ENCODE measurements around the gene STYXL1. TPM values are rescaled to one million over a fixed set of nuclear protein-coding genes. Genes with fewer than 3 reads are reported as not detected.
A peak's percentile ranks its signal among the peaks of the same experiment; 100 is the strongest.

STYXL1 gene
- total and polyA plus RNA-seq, 2 experiments from 2014 or later, result 28.0 to 39.2 TPM

GRCh38 chr7:75965617-75966016 lies 82.2 kb downstream of the STYXL1 start:
- Mint-ChIP-seq H3K27me3 (ENCODE audit: insufficient read depth, low read depth, poor library complexity) (peaks cover 5% of the 10 kb centered on the region), H3K36me3 (ENCODE audit: low read depth) (peaks cover 15% of the 10 kb centered on the region), H3K9me3 (no peaks in the 10 kb centered on the region), H3K4me3 (no peak overlapping the region), H3K27ac (peak overlapping the region; percentile 63; the same call in 1 of the 2 replicates), H3K4me1 (peaks cover 6% of the 10 kb centered on the region)
- Histone ChIP-seq H3K4me3 (no peak overlapping the region), H4K20me1 (replicated peaks; ENCODE audit: insufficient read depth) (peaks cover 6% of the 10 kb centered on the region), H3K36me3 (ENCODE audit: insufficient read depth) (no peaks in the 10 kb centered on the region), H3K9me2 (ENCODE audit: insufficient read depth) (no peaks in the 10 kb centered on the region), H3F3A (replicated peaks; ENCODE audit: low read depth) (no peaks in the 10 kb centered on the region), H3K27me3 (ENCODE audit: insufficient read depth) (no peaks in the 10 kb centered on the region), H3K27ac (ENCODE audit: low read depth) (no peak overlapping the region), H3K4me2 (no peak overlapping the region), H2AFZ (no peak overlapping the region), H3K79me2 (replicated peaks; ENCODE audit: insufficient read depth) (0 out of 2 replicates have a peak, but pooled peaks cover 2% of the 10 kb centered on the region), H3K4me1 (ENCODE audit: insufficient read depth) (no peaks in the 10 kb centered on the region)
- TF ChIP-seq ZNF114 (CRISPR knock-in tag; IDR thresholded peaks at IDR 0.05) (no peak), REST (IDR thresholded peaks at IDR 0.05; ENCODE audit: unreplicated experiment) (no peak), POLR2AphosphoS5 (IDR thresholded peaks at IDR 0.05; ENCODE audit: low read depth) (no peak), CTCF (conservative IDR thresholded peaks at IDR 0.05; ENCODE audit: low read depth in 2 of 2) (no peak), STAT1 (IDR thresholded peaks at IDR 0.05; ENCODE audit: unreplicated experiment) (no peak), EZH2 (IDR thresholded peaks at IDR 0.05; ENCODE audit: low read depth, unreplicated experiment) (no peak), ZNF462 (CRISPR knock-in tag; IDR thresholded peaks at IDR 0.05) (no peak), ZNF331 (CRISPR knock-in tag; IDR thresholded peaks at IDR 0.05; ENCODE audit: low read depth) (no peak), JUNB (IDR thresholded peaks at IDR 0.05; ENCODE audit: unreplicated experiment) (no peak), ETS1 (IDR thresholded peaks at IDR 0.05) (no peak), EZH2phosphoT487 (IDR thresholded peaks at IDR 0.05; ENCODE audit: unreplicated experiment) (no peak)
- peak; percentile 16; the same call in 2 of the 3 replicates for ATAC-seq
- DNase-seq (ENCODE audit: low spot score), result no peak

Data from GM23338 (cell line).